Measurements from ENCODE around the gene ACTRT2. TPM values are rescaled to one million over a fixed set of nuclear protein-coding genes. Genes with fewer than 3 reads are reported as not detected.

ACTRT2 gene
- total RNA-seq, 2 donors from 2014 or later: not detected

DNA sequence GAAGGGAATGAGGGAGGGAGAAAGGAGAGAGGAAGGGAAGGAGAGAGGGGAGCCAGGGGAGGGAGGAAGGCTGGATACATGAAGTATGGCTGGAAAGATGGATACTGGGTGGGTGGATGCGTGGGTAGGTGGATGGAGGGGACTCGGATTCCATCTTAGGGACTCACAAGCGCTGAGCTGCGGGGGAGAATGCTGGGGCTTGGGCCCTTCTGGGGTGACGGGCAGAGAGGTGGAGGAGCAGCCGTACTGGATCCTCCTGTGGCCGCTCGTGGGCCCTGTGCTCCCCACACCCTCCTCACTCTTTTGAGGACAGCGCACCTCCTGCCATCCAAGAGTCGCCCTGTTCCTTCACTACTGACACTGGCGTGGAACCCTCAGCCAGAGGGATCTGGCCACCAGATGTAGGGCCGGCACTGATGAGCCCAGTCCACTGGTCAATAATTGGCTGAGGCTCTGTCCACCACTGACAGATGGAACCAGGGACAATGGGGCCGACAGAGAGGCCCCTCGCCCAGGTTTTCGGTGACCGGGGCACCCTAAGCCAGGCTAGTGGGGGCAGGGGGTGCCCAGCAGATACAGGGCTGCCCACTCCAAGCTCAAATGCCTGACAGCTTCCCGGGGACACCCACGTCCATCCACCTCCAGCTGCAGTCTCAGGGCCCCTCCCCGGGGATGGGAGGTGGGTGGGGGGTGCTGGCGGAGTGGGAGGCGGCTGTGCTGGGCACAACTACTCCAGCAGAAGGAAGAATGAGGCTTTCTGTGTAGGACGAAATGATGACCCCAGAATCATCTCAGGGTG, 4.4 kb upstream of the ACTRT2 start:
- no peaks in the 10 kb centered on the region for H3K36me3 ChIP-seq (replicated peaks in 1 of 2; ENCODE audit: insufficient read depth in 1 of 2, low read depth in 2 of 2)
- ATAC-seq (no peak), DNase-seq (peak in 2 of 4 donors; percentile 3 to 8)
- WGBS, 2 donors: 51 to 71% methylated on average over 16 to 19 of the region's 22 CpGs
- intact Hi-C loops (cut with DNase I): loop anchor here (5.0 kb wide), 1 partner anchor 270 kb away; no protein-coding TSS in a partner anchor
- H3K9me3 ChIP-seq: no peaks in the 10 kb centered on the region
- no peak overlapping the region for H3K27ac ChIP-seq
- no peak for TF ChIP-seq POLR2A (IDR thresholded peaks at IDR 0.05)
- TF ChIP-seq, protein P1, sequence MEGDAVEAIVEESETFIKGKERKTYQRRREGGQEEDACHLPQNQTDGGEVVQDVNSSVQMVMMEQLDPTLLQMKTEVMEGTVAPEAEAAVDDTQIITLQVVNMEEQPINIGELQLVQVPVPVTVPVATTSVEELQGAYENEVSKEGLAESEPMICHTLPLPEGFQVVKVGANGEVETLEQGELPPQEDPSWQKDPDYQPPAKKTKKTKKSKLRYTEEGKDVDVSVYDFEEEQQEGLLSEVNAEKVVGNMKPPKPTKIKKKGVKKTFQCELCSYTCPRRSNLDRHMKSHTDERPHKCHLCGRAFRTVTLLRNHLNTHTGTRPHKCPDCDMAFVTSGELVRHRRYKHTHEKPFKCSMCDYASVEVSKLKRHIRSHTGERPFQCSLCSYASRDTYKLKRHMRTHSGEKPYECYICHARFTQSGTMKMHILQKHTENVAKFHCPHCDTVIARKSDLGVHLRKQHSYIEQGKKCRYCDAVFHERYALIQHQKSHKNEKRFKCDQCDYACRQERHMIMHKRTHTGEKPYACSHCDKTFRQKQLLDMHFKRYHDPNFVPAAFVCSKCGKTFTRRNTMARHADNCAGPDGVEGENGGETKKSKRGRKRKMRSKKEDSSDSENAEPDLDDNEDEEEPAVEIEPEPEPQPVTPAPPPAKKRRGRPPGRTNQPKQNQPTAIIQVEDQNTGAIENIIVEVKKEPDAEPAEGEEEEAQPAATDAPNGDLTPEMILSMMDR (IDR thresholded peaks at IDR 0.05): no peak
- no peak overlapping the region for H3K4me3 ChIP-seq
- H3K4me1 ChIP-seq: peaks cover 17% of the 10 kb centered on the region
- no peaks in the 10 kb centered on the region for H3K27me3 ChIP-seq

DNA sequence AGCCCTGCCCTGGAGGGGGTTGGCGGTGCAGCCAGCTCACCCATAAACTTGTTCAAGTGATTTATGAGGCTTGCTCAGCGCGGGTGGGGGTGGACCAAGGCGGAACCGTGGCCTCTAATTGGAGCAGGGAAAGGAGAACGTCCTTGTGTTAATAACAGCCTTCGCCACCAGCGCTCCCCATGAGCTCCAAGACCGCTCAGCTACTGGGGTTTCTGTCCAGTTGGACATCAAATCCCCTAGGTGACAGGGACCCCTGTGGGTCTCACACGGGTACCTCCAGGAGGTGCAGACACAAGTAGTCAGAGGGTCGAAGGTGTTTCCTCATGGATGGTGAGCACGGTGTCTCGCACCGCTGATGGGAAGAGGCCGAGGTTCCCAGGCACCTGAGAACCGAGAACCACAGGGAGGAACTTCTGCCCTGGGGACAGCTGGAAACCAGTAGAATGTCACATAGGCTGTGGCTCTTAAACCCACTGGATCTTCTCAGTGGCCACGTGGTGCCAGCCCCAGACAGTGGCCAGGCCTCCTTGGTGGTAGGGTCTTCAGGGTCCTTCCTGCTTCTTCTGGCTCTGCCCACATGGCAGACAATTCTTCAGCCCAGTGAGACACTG, 3.7 kb upstream of the ACTRT2 start:
- H3K4me1 ChIP-seq: peaks cover 10% of the 10 kb centered on the region
- no peaks in the 10 kb centered on the region for H3K36me3 ChIP-seq (replicated peaks in 1 of 2; ENCODE audit: insufficient read depth in 1 of 2, low read depth in 2 of 2)
- TF ChIP-seq, protein P1 (IDR thresholded peaks at IDR 0.05): peak in 2 of 7 experiments; percentile 3 to 13
- no peak for TF ChIP-seq POLR2A (IDR thresholded peaks at IDR 0.05)
- H3K27ac ChIP-seq: no peak overlapping the region
- 59 to 69% methylated on average over 16 to 17 of the region's 17 CpGs for WGBS, 2 donors
- no peaks in the 10 kb centered on the region for H3K27me3 ChIP-seq
- no peak overlapping the region for H3K4me3 ChIP-seq
- DNase-seq: peak; percentile 35 to 61 (median 46)
- ATAC-seq: peak; percentile 60
- H3K9me3 ChIP-seq: no peaks in the 10 kb centered on the region
- intact Hi-C loops (cut with DNase I): loop anchor here (5.0 kb wide), 1 partner anchor 270 kb away; no protein-coding TSS in a partner anchor

DNA sequence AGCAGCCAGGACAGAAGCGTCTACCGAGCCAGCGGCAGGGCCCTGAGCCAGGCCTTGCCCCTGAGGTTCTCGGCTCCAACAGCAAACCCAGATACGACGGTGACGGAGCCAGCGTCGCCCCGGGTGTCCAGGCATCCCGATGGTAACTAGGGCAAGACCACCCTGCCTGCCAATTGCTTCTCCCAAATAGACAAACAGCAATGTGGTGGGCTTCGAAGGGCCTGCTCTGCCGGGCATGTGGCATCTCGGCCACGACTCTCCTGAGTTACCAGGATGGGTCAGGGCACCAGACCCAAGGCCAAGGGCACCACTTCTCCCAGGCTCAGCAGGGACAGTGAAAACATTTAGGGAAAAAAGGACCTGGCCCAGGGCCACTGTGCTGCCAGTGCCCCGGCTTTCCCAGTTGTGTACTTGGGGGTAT, 3.2 kb upstream of the ACTRT2 start:
- TF ChIP-seq, protein P1 (IDR thresholded peaks at IDR 0.05): no peak
- TF ChIP-seq POLR2A (IDR thresholded peaks at IDR 0.05): no peak
- Histone ChIP-seq H3K9me3 (no peaks in the 10 kb centered on the region), H3K27me3 (no peaks in the 10 kb centered on the region), H3K27ac (no peak overlapping the region), H3K4me1 (peaks cover 4% of the 10 kb centered on the region), H3K4me3 (no peak overlapping the region), H3K36me3 (replicated peaks in 1 of 2; ENCODE audit: insufficient read depth in 1 of 2, low read depth in 2 of 2) (no peaks in the 10 kb centered on the region)
- no peak for ATAC-seq
- WGBS, 2 donors: 84 to 87% methylated on average over 6 to 16 of the region's 16 CpGs
- intact Hi-C loops (cut with DNase I): loop anchor here (5.0 kb wide), 1 partner anchor 269 kb away; no protein-coding TSS in a partner anchor
- DNase-seq: peak in 2 of 4 donors; percentile 5 to 6

DNA sequence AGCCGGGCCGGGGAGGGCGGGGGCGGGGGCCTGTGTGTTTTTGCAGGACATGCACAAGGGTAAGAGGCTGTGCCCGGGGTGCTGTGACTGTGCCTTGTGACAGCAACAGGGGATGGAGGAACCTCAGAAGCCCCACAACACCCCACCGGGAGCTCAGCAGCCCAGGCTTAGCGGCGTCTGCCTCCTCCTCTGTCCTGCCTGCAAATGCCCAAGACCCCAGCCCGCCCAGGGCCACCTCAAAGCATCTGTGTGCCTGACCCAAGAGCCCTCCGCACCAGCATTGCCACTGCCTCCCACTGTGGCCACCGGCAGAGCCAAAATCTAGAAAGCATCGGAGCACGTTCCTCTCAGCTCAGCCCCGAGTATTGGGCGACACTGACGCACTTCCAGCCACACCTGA, 2.7 kb upstream of the ACTRT2 start:
- H3K9me3 ChIP-seq: no peaks in the 10 kb centered on the region
- no peak for TF ChIP-seq POLR2A (IDR thresholded peaks at IDR 0.05)
- TF ChIP-seq, protein P1 (IDR thresholded peaks at IDR 0.05): no peak
- DNase-seq (peak in 1 of 4 donors; percentile 5), ATAC-seq (no peak)
- WGBS, 2 donors: 76 to 84% methylated on average over 6 to 16 of the region's 16 CpGs
- H3K36me3 ChIP-seq (replicated peaks in 1 of 2; ENCODE audit: insufficient read depth in 1 of 2, low read depth in 2 of 2): no peaks in the 10 kb centered on the region
- no peaks in the 10 kb centered on the region for H3K27me3 ChIP-seq
- intact Hi-C loops (cut with DNase I): loop anchor here (5.0 kb wide), 1 partner anchor 269 kb away; no protein-coding TSS in a partner anchor
- H3K4me1 ChIP-seq: peaks cover 4% of the 10 kb centered on the region
- H3K27ac ChIP-seq: no peak overlapping the region
- H3K4me3 ChIP-seq: no peak overlapping the region
